Fibroblast of villous mesenchyme (primary cell): ENCODE measurements around the gene PIK3AP1. TPM values are rescaled to one million over a fixed set of nuclear protein-coding genes. Genes with fewer than 3 reads are reported as not detected.
"Not testable (repeated sequence)": the region's sequence is repeated elsewhere in the genome, so short reads cannot be mapped to it uniquely, and the experiment has no call there.

Experiments
- DNase-seq: peaks from one replicate; pipeline ENCODE4 v3.0.0-alpha.2; 2010; ENCODE audit warnings: low read depth
- H3K4me3 ChIP-seq: 2 replicates; pipeline ENCODE4 v1.5.1; 2011; ENCODE audit warnings: low read depth, mild to moderate bottlenecking, low read length
- CTCF ChIP-seq: IDR thresholded peaks from 2 replicates; pipeline ENCODE4 v1.5.1; 2012; ENCODE audit warnings: low read depth, mild to moderate bottlenecking, low read length; ENCODE audit not compliant: insufficient read depth
- total RNA-seq: library from RNA; depleted of rRNA; stranded (reverse); fragments of >200 nt; gene quantifications from 2 replicates; pipeline ENCODE4 v1.2.3, GENCODE V29; 2012

Gene PIK3AP1
- total RNA-seq, 1 donor, result not detected

- TF ChIP-seq CTCF, result no peak
- DNase-seq, result no peak
- no peak overlapping the region for H3K4me3 ChIP-seq
These were observed 36.6 kb downstream of the PIK3AP1 start for GRCh38 chr10:96683710-96684109.

GRCh38 chr10:96683065-96683464 is 37.2 kb downstream of the PIK3AP1 start:
- no peak for TF ChIP-seq CTCF
- H3K4me3 ChIP-seq, result no peak overlapping the region
- peak; percentile 13 for DNase-seq

- no peak for DNase-seq
- no peak overlapping the region for H3K4me3 ChIP-seq
- TF ChIP-seq CTCF, result no peak
These were observed 38.8 kb downstream of the PIK3AP1 start for GRCh38 chr10:96681524-96681923.

GRCh38 chr10:96680463-96680862 is 39.9 kb downstream of the PIK3AP1 start:
- H3K4me3 ChIP-seq, DNase-seq: not testable (repeated sequence)

- H3K4me3 ChIP-seq, result no peak overlapping the region
- TF ChIP-seq CTCF, result no peak
- DNase-seq, result no peak
These were observed 41.6 kb downstream of the PIK3AP1 start for GRCh38 chr10:96678725-96679124.

DNA sequence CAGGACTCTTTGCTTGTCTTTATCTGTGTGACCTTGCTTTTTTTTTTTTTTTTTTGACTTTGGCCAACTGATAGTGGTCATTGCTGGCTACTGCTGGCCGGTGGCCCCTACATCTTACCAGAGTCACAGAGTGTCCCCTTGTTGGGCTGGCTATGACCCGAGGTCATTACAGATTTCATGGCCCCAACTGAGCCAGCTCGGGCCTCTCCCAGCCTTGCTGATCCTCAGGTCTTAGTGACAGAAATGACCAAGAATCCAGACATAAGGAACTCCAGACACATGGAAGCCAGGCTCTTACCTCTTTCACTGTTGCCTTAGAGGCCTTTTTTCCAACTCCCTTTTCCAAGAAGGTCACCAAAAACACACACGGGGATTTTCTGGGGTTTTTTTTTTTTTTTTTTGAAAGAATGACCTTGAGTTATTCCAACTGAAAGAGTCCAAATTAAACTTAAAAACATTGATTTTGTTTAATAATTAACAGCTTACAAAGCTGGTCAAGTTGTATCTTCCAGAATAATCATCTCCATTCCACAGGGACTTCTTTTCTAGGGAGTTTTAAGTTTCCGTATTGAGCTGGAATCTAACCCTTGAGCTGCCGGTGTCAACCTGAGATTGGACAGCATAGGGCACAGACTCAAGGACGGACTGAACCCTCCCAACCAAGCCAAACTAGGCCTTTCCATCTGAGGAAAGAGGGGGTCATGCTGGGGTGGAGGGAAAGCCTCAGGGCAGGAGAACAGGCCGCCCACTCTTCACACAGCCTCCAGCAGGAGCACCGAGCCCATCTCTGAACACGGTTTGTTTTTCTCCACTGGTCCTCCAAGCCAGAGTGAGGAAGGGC is 43.8 kb downstream of the PIK3AP1 start:
- H3K4me3 ChIP-seq, result no peak overlapping the region
- TF ChIP-seq CTCF, result no peak
- no peak for DNase-seq

DNA sequence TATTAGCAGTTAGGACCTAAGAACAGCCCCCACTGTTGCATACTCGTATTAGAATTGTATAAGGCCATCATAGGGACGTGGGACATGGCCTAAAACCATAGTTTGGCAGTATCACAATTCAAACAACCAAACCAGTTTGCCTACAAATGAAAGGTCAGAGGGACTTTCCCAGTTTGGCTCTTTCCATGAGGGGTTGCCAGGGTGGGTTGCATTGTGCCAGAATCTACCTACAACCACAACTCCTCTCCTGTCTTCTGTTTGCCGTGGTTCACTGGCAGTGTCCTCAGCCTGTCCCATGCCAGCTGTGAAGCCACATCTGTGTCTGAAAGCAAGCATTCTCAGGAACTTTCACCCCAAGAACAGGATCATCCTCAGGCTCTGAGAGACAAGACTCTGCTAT is 44.5 kb downstream of the PIK3AP1 start:
- no peak for DNase-seq
- H3K4me3 ChIP-seq, result no peak overlapping the region
- no peak for TF ChIP-seq CTCF
